ENCODE measurements around the gene HSPD1.

GRCh38 chr2:197442857-197443256 lies 56.8 kb downstream of the HSPD1 start:
- TF ChIP-seq EZH2phosphoT487 (IDR thresholded peaks at IDR 0.05; ENCODE audit: borderline replicate concordance, low read length) (no peak), EZH2 (IDR thresholded peaks at IDR 0.05; ENCODE audit: low read length, unreplicated experiment) (no peak)
- TF ChIP-seq, protein P1, sequence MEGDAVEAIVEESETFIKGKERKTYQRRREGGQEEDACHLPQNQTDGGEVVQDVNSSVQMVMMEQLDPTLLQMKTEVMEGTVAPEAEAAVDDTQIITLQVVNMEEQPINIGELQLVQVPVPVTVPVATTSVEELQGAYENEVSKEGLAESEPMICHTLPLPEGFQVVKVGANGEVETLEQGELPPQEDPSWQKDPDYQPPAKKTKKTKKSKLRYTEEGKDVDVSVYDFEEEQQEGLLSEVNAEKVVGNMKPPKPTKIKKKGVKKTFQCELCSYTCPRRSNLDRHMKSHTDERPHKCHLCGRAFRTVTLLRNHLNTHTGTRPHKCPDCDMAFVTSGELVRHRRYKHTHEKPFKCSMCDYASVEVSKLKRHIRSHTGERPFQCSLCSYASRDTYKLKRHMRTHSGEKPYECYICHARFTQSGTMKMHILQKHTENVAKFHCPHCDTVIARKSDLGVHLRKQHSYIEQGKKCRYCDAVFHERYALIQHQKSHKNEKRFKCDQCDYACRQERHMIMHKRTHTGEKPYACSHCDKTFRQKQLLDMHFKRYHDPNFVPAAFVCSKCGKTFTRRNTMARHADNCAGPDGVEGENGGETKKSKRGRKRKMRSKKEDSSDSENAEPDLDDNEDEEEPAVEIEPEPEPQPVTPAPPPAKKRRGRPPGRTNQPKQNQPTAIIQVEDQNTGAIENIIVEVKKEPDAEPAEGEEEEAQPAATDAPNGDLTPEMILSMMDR (conservative IDR thresholded peaks at IDR 0.05; ENCODE audit: low read depth, low read length): no peak

Measured in PC-3 (cell line).